Measurements from ENCODE around the gene GSG1.

Gene GSG1

GRCh38 chr12:13103391-13104033 is at the start of gene GSG1:
TSS of gene GSG1 (minus strand) at chr12:13103667. CDS start at chr12:13103512, 155 bp downstream.
- peak; percentile 45 to 58 for ATAC-seq

DNA sequence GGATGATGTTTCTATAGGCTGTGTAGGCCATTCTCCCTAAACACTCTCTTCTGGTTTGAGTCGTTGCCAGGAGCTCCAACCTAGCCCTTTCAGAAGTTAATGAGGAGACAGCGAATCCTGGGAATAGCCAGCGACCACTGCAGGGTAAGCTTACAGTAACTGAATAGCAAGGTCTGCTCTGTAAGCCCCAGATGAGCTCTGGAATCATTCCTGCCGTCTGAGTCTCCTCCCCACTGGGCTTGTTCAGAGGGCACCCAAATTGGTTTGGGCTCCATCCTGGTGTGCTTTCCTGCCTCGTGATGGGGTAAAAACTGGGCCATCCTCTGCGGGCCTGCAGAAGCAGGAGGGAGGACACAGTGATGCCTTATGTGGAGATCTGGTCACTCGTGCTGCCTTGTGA is 49.7 kb upstream of the GSG1 start:
- no peak for ATAC-seq

DNA sequence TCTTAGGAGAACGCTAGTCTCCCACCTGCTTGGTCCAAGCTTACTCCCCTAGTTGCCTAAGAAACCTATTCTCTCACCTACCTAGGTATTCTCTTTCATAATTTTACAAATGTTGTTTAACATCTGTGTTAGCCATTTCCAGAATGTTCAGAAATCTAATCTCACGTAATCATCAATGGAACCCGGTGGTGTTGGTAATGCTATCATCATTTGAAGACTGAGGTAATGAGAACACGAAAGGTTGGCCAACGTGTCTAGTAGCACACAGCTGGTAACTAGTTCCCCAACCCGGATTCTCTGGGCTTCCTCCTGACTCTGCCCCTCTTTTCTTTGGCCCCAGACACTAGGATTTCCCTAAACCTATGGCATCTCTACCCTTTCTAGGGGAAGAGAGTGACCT is 49.3 kb upstream of the GSG1 start:
- no peak for ATAC-seq

- ATAC-seq = no peak
These were observed 48.8 kb upstream of the GSG1 start for GRCh38 chr12:13152281-13152680.

DNA sequence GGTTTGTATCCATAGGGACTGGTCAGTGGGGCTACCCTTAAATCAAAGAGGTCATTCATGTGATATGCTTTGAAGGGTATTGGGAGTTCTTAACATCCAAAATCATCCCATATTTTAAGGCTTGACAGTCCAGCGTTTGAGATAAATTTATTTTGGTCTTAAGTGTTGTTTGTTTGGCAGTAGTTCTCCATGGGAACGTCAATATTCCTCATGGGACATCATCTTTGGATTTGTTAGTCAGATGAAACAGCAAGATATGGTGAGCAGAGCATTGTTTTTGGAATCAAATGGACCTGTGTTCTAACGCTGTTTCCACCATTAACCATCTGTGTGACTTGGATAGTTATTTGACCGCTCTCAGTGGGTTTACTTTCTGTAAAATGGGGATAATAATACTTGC is 45.9 kb upstream of the GSG1 start:
- no peak for ATAC-seq

- no peak for ATAC-seq
These were observed 45.0 kb upstream of the GSG1 start for GRCh38 chr12:13148485-13148847.

- no peak for ATAC-seq
These were observed 44.4 kb upstream of the GSG1 start for GRCh38 chr12:13147688-13148484.

GRCh38 chr12:13146336-13146938 is 43.0 kb upstream of the GSG1 start:
- ATAC-seq = no peak

- peak in 1 of 2 donors; percentile 33 for ATAC-seq
These were observed 40.9 kb upstream of the GSG1 start for GRCh38 chr12:13144266-13144828.

DNA sequence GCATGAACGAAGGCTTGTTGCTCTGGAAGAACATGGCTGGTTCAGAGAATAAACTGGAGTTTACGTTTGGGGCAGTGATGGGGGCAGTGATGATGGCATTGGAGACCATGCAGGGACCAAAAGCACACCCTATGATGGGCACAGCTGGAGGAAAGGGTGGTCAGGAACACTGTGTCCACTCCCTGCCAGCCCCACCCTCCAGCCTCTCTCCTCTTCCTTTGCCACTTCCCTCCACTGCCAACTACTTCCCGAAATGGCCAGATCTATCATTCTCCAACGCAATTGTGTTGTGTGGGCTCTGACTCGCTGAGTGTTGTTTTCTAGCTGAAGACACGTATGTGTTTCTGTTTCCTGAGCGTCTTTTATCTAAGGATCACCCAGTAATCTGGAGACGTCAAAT is 39.3 kb upstream of the GSG1 start:
- no peak for ATAC-seq

DNA sequence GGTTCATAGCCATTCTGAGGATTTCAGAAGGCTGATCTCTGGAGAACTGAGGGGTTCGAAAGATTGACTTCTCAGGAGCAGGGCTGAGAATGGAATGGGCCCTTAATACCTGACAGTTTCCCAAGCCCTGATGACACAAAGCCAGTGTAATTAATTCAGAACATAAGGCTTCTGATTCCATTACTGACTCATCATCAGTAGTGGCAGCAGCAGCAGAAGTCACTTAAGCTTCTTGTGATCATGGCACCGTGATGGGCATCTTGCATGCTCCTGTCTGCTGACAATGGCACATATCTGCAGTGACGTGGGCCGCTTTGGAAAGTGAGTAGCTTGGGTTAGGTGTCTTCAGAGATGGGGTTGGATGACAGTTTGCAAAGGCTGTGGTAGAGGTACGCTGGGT is 38.2 kb upstream of the GSG1 start:
- no peak for ATAC-seq

DNA sequence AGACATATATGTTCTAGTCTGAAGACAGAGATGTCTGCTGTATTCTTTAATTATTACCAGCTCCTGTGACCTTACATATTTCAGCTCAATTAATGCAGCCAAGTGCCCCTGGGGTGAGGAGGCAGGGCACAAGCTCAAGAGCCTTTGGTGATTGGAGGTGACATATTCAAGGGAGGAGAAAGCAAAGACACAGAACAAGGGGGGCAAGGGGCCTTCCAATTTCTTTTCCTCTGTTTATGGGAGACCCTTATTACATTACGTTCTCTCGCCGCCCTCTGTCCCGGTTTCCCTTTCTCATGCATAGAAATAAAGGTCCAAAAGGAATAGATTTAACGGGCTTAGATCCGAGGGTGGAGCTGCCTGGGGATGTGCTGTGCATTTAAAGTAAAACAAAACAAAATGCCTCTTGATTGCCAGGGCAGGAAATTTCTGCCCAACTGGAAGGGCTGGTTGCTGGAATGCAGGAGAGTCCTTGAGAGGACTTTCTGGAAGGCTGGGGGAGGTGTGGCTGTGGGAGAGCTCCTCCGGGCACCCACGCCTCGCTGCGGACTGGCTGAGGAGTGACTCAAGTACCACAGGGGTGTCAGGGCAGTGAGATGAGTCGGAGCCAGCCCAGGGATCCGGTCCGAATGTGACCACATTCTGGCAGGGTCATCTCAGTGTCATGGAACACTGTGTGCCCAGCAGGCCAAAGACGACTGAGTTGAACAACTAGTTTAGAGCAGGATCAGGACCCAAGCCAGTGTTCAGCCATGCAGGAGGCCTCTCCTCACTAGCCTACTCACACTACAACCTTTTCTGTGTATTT is 32.1 kb upstream of the GSG1 start:
- no peak for ATAC-seq

- ATAC-seq = no peak
These were observed 30.4 kb upstream of the GSG1 start for GRCh38 chr12:13133886-13134285.

DNA sequence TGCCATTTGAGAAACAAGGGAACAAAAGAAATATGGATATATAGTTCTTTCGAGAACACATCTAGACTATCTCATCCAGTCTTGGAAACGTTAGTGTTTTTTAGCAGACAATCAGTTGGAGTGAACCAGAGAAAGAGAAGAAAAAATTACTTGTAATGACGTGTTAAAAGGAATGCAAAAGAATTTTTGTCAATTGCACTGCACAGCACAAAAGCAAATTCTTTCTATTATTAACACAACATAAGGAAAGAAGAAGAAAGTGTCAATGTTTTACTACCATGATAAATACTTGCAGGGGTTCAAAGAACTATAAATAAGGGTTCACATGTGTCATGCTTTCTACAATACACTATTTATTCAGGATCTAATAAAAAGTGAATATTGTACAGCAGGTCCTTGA is 27.5 kb upstream of the GSG1 start:
- ATAC-seq = no peak

GRCh38 chr12:13128291-13128965 is 25.0 kb upstream of the GSG1 start:
- ATAC-seq = no peak

DNA sequence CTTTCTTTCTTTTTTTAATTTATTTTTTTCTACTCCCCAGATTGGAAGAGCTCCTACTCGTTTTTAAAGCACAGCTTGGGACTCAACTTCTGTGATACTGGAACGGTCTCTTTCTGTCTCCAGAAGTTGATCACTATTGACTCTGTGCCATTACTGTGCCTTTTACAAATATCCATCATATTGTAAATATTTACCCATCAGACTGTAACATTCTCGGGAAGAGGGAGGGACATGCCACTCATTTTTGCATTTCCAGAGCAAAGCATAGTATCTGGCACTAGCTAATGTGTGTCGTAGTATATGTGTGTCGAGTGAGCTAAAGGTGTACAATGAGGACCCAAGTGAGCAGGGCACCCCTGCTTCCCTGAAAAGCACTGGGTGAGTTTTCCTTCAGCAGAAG is 24.0 kb upstream of the GSG1 start:
- ATAC-seq = no peak

- no peak for ATAC-seq
These were observed 23.0 kb upstream of the GSG1 start for GRCh38 chr12:13126494-13126893.

GRCh38 chr12:13125996-13126395 is 22.5 kb upstream of the GSG1 start:
- no peak for ATAC-seq

DNA sequence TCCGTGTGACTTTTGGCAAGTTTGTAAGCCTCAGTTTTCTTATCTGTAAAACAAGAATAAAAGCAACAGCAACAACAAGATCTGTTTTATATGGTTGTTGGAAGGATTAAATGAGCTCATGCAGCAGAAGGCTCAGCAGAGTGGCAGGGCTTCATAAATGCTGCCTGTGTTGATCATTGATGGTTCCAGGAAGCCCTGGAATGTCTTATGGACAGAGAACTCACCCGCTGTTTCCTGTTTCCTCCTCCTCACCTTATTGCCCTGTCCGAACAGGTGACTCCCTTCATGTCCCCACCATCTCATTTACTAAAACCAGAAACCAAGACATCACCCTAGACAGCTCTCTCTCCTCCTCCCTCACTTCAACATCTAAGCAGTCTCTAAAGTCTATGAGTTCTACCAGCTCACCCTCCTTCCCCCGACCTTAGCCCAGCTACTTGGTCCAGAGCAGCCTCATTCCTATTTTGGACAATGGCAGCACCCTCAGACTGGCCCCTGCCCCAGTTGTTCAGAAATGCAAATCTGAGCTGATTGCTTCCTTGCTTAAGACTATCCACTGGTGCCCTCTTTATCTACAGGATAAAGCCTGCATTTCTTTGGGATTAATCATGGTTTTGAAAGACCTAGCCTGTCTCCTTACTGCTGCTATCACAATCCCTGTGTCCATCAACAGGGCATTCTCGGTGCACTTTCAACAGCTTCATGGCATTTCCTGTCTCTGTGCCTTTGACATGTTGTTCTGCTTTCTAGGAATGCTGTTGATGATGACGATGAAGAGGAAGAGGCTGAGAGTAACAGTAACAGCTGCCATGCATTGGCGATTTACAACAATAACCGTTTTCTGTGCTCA is 21.4 kb upstream of the GSG1 start:
- no peak for ATAC-seq

DNA sequence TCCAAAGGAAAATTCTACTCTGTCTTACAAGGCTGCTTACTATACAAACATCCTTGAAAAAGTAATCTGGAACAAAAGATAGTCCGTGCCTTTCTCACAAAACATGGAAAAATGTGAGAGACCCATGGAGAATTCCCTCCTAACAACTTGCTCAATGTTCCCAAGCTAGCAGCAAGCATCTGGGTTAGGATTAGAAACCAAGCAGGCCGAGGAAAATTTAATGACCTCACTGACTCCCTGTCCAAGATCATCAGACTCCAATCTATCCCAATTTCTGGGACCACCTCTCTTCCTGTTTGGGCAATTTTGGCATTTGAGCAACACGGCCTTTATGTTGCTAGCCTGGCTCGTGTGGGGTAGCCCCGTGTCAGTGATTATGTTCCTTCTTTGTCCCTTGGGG is 18.1 kb upstream of the GSG1 start:
- no peak for ATAC-seq

GRCh38 chr12:13120413-13120812 is 16.9 kb upstream of the GSG1 start:
- no peak for ATAC-seq
